CD4-positive, alpha-beta T cell treated with Interleukin-12 subunit alpha and Interleukin-12 subunit beta, for 1 hour (primary cell): ENCODE results near the gene ARID1B.
A peak's percentile ranks its signal among the peaks of the same experiment; 100 is the strongest.

Source experiments
- DNase-seq: peaks from one replicate; pipeline ENCODE4 v3.0.0-alpha.2; 2020

Gene ARID1B

DNA sequence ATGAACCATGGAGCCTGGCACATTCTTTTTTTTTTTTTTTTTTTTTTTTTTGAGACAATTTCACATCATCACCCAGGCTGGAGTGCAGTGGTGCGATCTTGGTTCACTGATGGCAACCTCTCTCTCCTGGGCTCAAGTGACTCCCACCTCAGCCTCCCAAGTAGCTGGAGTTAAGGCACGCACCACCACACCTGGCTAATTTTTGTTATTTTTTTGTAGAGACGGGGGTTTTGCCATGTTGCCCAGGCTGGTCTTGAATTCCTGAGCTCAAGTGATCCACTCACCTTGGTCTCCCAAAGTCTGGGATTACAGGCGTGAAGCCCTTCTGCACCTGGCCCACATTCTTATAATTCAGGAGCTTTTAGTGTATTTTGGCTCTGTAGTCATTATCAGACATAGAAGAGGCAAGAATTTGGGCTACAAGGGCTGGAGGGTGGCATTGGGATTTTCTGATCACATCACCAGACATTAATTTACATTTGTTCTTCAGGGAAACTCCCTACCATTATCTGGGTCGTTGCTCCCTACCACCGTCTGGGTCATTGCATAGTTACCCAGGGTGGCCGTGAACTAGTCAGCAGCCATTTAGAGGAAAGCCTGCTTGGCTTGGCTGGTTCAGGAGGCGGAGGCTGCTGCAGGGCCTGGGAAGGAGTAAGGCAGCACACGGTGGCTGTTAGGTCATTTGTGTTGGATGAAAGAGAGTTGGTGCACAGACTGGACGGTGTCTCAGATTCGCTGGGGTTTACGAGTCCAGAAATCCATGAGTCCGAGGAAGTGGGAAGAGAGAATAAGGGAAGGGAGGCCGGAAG, 17.6 kb downstream of the ARID1B start:
- DNase-seq, result peak; percentile 17

DNA sequence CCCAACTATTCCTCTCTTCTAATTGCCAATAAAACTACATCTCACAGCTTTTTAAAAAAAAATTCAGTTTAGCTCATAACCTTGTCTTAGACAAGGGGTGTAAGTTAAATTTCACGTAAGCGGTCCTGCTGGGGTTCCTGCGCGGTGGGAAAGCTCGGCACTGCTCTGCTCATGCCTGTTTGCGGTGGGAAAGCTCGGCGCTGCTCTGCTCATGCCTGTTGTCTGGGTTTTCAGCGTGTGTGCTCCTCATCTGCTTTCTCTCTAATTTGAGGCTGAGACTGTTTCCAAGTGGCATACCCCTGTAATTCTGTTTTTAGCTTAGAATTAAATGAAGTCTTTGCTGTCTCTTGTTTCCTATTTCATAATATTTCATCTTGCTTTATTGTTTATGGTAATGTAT, 18.6 kb downstream of the ARID1B start:
- DNase-seq, result no peak

DNA sequence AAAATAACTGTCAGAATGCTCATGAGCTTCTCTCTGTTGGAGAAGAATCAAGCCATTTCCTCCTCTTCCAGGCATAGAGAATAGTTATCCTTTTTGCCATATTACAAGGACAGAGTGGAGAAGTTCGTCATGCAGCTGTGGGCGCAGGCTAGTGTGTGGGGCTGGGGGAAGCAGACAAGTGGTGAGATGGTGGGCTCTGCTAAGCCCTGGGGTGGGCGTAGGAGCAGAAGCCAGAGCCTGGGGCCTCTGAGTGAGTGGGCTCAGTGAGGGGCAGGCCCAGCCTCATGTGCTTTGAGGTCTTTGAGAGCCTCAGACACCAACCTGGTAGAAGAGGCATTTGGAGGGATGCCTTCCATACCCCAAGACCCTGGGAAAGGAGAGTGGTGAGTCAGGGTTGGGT, 19.4 kb downstream of the ARID1B start:
- DNase-seq, result no peak

DNA sequence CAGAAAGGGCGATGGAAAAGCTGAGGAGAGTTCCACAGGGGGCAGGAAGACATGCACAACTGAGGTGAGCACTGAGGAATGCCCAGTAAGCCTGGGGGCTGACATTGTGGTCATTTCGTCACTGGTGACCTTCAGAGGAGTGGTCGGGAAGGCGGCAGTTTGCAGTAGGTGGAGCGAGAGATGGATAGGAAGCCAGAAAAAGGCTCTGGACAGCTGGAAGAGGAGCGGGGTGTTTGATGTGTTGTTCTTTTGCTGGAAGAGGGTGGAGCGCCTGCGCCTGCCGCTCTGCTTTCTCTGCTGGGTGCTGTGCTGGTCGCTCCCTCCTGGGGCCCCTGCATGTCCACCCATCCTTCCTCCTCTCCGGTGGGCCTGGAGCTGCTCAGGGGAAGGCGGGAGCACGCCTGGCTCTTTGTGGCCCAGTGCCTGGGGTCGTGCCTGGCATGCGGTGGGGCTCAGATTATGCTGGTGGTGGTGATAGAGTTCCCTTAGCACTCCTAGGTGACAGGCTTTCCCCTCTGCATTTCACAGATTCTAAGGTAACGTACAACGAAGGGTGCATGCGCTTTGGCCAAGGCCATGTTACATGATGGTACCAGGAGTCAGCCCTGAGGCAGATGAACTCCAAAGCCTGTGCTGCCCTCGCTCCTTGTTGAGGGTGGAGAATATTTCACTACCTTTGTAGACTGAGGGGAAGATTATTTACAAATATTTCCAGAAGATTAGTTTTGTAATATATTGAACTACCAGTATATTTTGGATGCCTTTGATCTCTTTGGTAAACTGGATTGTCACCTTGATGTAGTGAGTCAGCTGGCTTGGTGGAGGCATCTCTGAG, 20.9 kb downstream of the ARID1B start:
- no peak for DNase-seq

DNA sequence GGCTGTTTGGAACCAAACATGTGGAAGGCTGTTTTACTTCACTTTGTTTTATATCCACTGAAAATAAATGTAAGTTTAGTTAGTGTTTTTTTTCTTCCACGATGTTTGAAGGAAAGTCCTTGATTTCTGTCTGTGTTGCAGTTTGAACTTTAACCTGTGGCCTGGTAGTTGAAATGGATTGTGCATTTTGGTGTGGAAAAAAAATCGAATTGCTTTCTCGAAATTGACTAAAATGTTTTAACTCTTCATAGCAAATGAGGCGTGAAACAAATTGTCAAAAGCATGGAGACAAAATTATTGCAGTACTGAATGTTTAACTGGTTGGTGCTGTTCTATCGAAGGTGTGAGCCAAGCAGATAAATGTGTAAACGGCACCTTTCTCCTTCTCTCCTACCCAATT, 24.5 kb downstream of the ARID1B start:
- no peak for DNase-seq

DNA sequence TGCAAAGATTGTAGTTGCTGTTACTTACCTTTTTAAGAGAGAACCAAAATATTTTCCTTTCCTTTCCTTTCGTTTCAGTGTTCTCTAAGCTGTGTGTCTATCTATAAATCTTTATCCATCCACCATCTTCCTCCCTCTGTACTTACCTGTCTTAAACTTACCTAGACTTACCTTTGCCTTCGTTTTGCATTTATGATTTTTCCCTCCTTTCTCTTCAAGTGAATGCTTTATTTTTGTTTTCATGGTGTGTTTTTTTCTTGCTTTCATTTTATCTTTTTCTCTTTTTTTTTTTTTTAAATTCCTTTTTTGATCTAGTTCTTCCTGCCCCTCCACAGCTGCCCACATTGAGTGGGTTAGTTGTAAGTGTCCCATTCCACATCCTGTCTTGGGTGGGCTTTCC, 26.2 kb downstream of the ARID1B start:
- DNase-seq, result no peak

DNA sequence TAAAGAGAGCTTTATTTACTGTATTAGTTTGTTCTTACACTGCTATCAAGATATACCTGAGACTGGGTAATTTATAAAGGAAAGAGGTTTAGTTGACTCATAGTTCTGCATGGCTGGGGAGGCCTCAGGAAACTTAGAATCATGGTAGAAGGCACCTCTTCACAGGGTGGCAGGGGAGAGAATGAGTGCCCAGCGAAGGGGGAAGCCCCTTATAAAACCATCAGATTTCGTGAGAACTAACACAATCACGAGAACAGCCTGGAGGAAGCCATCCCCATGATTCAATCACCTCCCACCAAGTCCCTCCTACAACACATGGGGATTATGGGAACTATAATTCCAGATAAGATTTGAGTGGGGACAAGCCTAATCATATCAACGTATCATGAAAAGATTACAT, 27.2 kb downstream of the ARID1B start:
- no peak for DNase-seq

DNA sequence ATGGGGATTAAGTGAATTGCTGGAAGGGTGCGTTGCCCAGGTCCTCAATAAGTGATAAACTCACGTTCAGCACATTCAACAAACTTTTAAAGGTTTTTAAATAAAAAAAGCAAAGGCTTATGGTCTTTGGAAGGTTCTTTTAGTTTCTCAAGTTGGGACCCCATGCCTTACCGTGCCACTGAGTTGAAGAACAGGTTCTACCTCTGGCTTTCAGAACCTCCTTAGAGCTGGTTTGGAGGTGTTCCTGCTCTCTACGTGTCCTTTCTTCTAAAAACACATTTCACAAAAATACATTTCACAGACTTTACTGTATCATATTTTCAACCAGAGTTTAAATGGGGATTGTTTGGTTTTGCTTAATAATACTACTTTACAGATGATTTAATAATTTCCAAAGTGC, 29.0 kb downstream of the ARID1B start:
- no peak for DNase-seq

DNA sequence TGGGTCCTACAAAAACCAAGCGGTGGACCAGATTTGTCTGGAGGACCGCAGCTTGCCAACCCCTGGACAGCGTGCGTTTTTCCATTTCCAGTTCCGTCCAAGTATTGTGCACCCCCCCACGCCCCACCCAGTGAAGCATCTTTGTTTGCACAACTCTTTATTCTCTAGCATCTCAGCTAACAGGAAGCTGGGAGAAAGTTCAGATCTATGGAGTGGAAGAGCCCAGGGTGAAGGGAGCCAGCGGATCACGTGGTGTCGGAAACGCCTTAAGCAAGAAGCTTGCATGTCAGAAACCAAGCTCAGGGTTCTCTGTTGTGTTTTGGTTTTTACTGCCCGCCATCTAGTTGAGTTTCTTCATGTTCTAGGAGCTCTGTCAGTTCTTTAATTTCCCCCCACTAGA, 29.9 kb downstream of the ARID1B start:
- DNase-seq, result no peak

DNA sequence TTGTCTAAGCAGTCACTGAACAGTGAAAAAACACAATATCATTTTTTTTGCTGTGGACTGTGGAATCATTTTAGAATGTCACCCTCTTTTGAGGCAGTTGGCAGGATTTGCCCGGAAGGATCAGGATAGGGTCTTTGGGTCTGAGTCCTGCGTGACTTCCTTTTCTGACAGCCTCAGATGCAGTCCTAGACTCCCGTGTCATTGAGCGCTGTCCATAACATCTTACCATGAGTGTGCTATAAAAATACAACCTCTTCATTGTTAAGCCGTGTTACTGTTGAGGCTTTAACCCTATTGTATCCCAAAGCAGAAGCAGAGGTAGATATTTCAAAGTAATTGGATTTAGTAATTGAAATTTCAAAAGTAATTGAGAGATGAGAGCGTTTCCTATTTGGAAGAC, 30.6 kb downstream of the ARID1B start:
- no peak for DNase-seq

DNA sequence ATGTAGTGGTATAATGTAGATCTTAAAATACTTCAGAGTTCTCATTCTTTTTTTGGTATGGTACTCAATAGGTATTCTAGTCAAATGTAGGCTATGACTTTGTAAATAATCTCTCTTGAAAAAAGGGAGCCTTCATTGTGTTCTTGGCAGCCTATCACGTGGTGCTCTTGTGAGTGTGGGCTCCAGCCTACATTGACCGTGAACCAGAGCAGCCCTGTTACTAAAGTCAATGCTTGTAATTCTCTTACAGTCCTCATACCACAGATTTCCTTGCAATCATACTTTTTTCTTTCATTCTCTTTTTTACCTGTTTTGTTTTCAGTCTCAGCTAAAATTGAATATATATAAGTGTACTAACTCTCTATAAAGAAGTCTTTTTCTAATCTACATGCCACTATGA, 31.1 kb downstream of the ARID1B start:
- DNase-seq, result no peak

DNA sequence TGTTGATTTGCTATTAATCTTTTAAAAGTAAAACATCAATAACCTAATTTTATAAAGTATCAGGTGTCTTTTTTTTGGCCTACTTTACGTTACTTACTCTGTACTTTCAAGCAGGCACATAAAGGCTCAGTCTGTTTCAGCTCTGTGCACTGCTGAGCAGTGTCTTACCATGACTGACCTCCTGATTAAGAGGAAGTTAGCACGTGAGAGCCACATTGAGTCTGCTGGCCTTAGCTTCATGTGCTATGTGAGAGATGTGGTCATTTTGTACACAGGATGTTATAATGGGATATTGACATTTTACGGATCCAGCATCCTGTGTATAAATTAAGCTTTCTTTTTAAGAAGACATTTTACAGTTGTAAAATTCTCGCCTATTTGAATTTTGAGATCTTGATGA, 31.9 kb downstream of the ARID1B start:
- no peak for DNase-seq

DNA sequence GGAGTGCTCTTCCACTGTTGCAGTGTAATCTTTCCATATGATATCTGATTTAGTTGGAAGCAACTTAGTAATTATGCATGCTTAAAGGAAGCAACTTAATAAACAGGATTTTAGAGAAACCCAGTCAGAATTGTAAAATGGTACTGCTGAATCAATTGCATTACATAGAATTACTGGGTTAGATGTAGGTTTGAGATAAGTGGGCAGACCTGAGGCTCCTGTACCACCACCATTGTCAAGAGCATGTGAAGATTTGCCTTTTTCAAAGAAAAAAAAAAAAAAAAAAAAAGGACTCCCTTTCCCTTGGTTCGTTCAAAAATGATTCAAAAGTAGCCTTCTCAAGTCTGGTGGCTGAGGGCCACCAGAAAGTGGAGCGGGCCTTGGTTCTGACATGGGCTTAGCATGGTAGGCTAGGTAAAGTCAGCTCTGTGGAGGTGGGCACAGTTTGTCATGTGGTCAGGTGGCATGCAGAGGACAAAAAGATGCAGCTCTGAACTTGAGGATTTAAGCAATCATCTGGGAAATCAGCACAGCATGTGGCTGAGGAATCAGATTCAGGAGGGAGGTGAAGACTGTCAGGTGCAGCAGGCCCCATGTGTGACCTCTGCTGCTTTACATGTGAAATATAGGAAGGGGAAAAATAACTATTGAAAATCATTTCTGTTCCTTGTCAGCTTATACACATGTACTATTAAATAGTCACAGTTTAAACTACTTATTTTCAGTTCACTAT, 32.4 kb downstream of the ARID1B start:
- no peak for DNase-seq

DNA sequence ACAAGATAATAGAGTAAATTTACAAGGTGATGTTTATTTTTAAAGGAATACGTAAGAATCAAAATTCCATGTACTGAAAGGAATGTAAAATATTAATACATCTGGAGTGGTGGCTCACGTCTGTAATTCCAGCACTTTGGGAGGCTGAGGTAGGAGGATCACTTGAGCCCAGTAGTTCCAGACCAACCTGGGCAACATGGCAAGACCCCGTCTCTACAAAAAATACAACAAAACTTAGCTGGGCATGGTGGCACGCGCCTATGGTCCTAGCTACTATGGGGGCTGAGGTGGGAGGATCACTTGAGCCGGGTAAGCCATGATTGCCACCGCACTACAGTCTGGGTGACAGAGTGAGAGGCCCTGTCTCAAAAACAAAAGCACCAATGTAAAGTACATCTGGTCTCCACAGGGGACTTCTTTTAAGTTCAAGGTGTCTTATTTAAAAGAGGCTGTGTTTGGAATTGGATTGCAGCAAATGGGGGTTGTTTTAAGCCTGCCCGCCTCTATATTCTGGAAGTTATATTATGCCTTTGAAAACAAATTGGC, 36.9 kb downstream of the ARID1B start:
- DNase-seq, result no peak

DNA sequence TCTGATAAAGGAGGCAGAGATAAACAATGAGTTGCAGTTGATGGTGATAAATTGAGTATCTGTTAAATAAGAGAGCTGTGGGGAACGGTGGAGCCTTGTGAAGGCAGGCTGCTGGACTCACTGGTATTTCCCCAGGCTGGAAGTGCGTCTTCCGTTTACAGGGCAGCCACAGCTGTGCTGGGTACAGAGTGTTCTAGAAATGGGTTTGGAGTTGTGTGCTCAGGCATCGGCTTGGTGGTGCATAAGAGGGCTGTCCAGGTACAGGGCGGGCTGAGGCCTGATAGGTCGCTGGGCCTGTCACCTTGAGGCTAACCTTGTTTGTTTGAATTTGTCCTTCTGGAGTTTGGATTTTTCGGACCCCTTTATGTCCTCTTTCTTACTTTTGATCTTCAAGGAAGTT, 39.3 kb downstream of the ARID1B start:
- DNase-seq, result no peak

DNA sequence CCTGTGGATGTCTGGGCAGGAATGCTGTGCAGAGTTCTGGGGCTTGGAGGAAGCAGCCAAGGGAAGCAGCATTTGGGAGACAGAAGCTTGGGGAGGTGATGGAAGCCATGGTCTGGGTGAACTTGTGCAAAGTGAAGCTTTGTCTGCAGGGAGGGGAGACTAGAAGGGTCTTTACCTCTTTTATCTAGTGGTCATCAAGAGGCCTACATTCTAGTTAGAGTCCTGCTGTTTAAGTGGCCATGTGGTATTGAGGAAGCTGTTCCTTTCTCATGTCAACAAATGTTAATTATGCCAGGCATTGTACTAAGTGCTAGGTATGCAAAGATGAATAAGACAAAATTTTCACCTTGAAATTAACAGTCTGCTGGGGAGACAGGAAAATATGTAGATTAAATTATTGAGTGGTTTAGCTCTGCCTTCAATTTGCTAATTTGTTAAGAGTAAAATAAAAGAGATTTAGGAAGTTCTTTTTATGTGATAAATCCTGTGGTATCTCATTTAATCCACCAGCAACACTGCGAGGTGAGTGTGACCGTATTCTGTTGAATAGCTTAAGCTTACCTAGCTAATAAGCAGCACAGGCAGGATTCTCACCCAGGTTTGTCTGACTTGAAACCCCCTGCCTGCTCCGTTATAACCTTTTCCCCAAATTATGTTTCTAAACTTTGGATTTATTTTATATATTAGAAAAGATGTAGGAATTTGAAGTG, 43.1 kb downstream of the ARID1B start:
- DNase-seq, result no peak

DNA sequence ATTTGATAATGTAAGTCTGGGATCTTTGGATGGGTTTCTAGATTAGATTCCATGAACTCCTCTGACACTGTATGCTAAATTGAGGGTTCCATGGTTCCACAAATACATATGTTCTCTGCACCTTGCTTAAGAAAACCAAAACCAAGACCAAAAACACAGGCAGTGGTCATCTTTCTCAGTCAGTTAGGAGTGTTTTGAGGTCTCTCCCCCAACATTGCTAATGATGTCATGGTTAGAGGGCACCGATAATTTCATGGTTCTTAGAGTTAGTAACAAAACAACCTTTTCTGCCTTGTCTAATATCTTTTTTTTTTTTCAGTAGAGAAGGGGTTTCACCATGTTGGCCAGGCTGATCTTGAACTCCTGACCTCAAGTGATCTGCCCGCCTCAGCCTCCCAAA, 44.5 kb downstream of the ARID1B start:
- DNase-seq, result no peak

DNA sequence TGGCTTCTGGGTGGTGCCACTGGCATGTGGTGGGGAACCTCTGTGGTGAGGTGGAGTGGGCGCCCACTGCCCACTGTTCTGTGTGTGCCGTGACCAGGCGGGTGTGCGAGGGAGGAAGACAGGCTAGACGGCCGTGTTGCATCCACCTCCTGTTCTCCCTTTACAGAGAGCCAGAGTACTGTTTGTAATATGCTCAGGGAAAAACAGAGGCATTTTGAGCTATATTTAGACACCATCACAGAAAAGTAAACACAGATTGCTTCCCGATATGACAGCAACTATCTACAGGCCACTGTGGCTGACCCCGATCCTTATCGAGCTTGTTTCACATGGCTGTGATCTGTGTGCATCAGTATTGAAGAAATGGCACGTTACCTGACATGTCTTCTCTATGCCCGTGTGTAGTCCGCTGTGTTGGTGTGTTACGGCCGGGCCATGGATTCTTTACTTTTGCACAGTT, 45.6 kb downstream of the ARID1B start:
- no peak for DNase-seq

DNA sequence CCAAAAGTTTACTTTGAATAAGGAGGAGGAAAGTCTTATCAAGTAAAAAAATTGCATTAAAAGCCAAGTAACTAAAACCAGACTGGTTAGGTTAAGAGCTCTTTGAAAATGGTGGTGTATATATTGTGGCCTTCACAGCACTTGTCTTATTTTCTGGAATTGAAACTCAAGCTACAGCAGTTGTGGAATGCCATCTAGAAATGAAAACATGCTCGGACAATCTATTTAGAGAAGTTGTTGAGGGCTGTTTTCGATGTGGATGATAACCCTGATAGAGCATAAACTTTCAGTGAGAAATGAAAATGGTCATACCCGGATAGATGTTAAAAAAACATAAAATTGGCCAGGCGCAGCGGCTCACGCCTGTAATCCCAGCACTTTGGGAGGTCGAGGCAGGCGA, 47.0 kb downstream of the ARID1B start:
- DNase-seq, result no peak

DNA sequence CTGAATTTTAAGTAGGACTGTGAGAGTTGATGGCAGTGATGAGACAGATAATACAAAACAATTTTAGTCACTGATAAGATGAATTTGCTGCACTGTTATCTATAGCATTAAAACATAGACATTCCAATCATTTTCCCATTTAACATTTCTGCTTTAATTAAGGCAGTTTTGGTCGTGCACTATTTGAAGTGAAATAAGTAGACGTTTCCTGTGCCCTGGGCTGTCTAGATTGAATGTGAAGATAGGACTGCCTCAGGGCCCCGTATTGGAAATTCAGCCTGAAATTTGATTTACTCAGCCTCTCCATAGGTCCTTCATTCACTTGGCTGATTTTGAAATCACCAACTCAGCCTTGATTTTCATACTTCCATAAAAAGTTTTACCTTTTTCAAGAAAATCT, 48.3 kb downstream of the ARID1B start:
- no peak for DNase-seq

DNA sequence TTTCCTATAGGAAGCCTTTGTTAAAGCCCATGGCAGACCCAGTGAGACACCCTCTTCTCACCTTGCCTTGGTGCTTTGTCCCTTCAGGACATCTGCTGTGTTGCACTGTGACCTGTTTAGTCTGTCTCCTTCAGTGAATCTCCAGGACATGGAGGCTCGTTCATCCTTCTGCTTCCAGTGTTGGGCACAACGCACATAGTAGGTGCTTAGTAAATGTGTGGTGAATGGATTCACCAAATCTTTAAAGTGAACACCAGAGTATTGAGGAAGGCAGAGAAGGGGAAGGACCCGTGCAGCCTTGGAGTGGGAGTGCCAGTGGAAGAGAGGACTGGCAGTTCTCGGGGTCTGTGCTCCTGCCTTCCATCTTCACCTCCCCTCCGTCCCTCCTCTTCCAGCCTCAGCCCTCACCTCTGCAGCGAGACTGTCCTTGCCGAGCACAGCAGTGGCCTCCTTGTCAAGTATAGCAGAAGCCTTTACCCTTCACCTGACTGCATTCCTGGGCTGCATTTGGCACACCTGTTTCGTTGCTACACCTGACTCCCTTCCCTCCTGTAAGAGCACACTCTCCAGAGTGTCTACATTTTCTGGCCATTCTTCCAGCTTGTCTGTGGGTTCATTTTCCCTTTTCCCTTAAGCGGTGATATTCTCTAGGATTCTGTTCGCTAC, 49.2 kb downstream of the ARID1B start:
- DNase-seq, result no peak

DNA sequence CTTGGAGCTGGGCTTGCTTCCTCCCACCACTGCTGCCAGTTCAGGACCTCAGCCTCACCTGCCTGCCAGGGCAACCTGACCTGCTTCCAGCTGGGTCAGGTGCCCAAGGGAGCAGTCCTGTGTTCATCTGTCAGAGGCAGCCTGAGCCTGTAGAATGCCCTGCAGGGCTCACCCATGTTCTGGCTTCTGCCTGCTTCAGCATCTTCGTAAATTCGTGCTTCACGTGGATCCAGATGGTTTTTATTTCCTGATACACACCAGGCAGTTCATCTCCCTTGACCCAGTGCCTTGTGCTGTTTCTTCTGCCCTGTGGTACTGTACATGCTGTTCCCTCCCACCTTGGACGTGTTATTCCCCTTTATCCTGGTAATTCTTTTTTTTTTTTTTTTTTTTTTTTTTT, 50.2 kb downstream of the ARID1B start:
- no peak for DNase-seq
